Astrocyte (in vitro differentiated cells and primary cell): Measurements from ENCODE around the gene NPHS2.

Experiments
- EZH2 ChIP-seq: IDR thresholded peaks from 2 replicates; pipeline ENCODE4 v1.6.1; 2012; ENCODE audit warnings: mild to moderate bottlenecking, low read length, inconsistent platforms; ENCODE audit not compliant: insufficient read depth
- TF ChIP-seq, protein P1 (sequence below): IDR thresholded peaks from 2 replicates; pipeline ENCODE4 v1.5.1; 2011; ENCODE audit warnings: low read depth, mild to moderate bottlenecking, inconsistent platforms, low read length, moderate library complexity; ENCODE audit not compliant: insufficient read depth

- TF ChIP-seq, protein P1, sequence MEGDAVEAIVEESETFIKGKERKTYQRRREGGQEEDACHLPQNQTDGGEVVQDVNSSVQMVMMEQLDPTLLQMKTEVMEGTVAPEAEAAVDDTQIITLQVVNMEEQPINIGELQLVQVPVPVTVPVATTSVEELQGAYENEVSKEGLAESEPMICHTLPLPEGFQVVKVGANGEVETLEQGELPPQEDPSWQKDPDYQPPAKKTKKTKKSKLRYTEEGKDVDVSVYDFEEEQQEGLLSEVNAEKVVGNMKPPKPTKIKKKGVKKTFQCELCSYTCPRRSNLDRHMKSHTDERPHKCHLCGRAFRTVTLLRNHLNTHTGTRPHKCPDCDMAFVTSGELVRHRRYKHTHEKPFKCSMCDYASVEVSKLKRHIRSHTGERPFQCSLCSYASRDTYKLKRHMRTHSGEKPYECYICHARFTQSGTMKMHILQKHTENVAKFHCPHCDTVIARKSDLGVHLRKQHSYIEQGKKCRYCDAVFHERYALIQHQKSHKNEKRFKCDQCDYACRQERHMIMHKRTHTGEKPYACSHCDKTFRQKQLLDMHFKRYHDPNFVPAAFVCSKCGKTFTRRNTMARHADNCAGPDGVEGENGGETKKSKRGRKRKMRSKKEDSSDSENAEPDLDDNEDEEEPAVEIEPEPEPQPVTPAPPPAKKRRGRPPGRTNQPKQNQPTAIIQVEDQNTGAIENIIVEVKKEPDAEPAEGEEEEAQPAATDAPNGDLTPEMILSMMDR: no peak
- TF ChIP-seq EZH2: no peak
Measured at GRCh38 chr1:179612361-179612760, 36.6 kb upstream of the NPHS2 start.
